ENCODE measurements around the gene IGFLR1. TPM values are rescaled to one million over a fixed set of nuclear protein-coding genes. Genes with fewer than 3 reads are reported as not detected.

Gene IGFLR1
- total and polyA plus RNA-seq, 9 donors, result 2.1 to 5.6 (median 3.8) TPM

GRCh38 chr19:35746531-35746930 is 4.3 kb upstream of the IGFLR1 start:
- H3K27ac ChIP-seq (ENCODE audit: low read length), result peak overlapping the region; percentile 91
- peaks cover 39% of the 10 kb centered on the region for H3K4me1 ChIP-seq (ENCODE audit: control insufficient read depth, insufficient read depth, low read length)

DNA sequence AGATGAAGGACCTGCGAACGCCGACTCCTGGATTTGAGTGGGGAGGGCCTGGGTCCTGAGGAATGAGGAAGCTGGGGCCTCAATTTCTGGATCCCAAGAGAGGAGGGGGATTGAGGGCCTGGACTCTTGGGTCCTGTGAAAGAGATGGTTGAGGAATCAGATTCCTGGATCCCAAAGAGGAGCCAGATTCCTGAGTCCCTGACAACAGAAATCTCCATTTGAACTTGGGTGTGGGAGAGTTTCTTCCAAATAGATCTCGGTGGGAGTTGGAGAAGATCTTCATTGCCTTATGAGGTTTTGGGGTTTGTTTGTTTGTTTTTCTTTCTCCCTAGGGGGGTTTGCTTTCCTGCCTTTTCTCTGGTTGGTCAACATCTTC is 3.8 kb upstream of the IGFLR1 start:
- Histone ChIP-seq H3K4me1 (ENCODE audit: control insufficient read depth, insufficient read depth, low read length) (peaks cover 44% of the 10 kb centered on the region), H3K4me3 (ENCODE audit: low read length) (peak overlapping the region; percentile 92), H3K9me3 (replicated peaks; ENCODE audit: control insufficient read depth, low read depth, low read length) (no peaks in the 10 kb centered on the region), H3K27me3 (ENCODE audit: control insufficient read depth, insufficient read depth, low read length) (no peaks in the 10 kb centered on the region), H3K36me3 (ENCODE audit: control insufficient read depth, insufficient read depth, low read length) (peaks cover 18% of the 10 kb centered on the region), H3K27ac (ENCODE audit: low read length) (peak overlapping the region; percentile 91)
- WGBS (ENCODE audit: insufficient coverage), result 0% methylated on average over 3 of the region's 4 CpGs
- DNase-seq, result no peak

More at GRCh38 chr19:35746531-35746930, 4.3 kb upstream of the IGFLR1 start:
- 82% methylated on average over 4 of the region's 5 CpGs for WGBS (ENCODE audit: insufficient coverage)
- H3K27me3 ChIP-seq (ENCODE audit: control insufficient read depth, insufficient read depth, low read length), result no peaks in the 10 kb centered on the region
- H3K4me3 ChIP-seq (ENCODE audit: low read length), result peak overlapping the region; percentile 92
- no peak for DNase-seq
- H3K9me3 ChIP-seq (replicated peaks; ENCODE audit: control insufficient read depth, low read depth, low read length), result no peaks in the 10 kb centered on the region
- peaks cover 18% of the 10 kb centered on the region for H3K36me3 ChIP-seq (ENCODE audit: control insufficient read depth, insufficient read depth, low read length)

GRCh38 chr19:35745328-35746086 is 3.3 kb upstream of the IGFLR1 start, which contains the start of the genes PSENEN and U2AF1L4:
TSS of gene PSENEN (plus strand) at chr19:35745651. CDS start at chr19:35745931, 280 bp downstream.
TSS of gene U2AF1L4 (minus strand) at chr19:35745418. CDS start at chr19:35745391, 27 bp downstream.
- Histone ChIP-seq H3K9me3 (replicated peaks; ENCODE audit: control insufficient read depth, low read depth, low read length) (no peaks in the 10 kb centered on the region), H3K36me3 (ENCODE audit: control insufficient read depth, insufficient read depth, low read length) (peaks cover 18% of the 10 kb centered on the region), H3K4me1 (ENCODE audit: control insufficient read depth, insufficient read depth, low read length) (peaks cover 49% of the 10 kb centered on the region), H3K27ac (ENCODE audit: low read length) (peak within 1 kb of the TSS; percentile 99), H3K27me3 (ENCODE audit: control insufficient read depth, insufficient read depth, low read length) (no peaks in the 10 kb centered on the region), H3K4me3 (ENCODE audit: low read length) (peak within 1 kb of the TSS; percentile 92)
- under 1% methylated on average over 22 of the region's 40 CpGs for WGBS (ENCODE audit: insufficient coverage)
- peak; percentile 100 for DNase-seq

- under 1% methylated on average over 33 of the region's 41 CpGs for WGBS (ENCODE audit: insufficient coverage)
- Histone ChIP-seq H3K27me3 (ENCODE audit: control insufficient read depth, insufficient read depth, low read length) (no peaks in the 10 kb centered on the region), H3K36me3 (ENCODE audit: control insufficient read depth, insufficient read depth, low read length) (peaks cover 15% of the 10 kb centered on the region), H3K27ac (ENCODE audit: low read length) (peak overlapping the region; percentile 99), H3K4me3 (ENCODE audit: low read length) (peak overlapping the region; percentile 65), H3K4me1 (ENCODE audit: control insufficient read depth, insufficient read depth, low read length) (peaks cover 52% of the 10 kb centered on the region), H3K9me3 (replicated peaks; ENCODE audit: control insufficient read depth, low read depth, low read length) (no peaks in the 10 kb centered on the region)
- peak; percentile 99 for DNase-seq
Observed at GRCh38 chr19:35744430-35745327, 2.4 kb upstream of the IGFLR1 start.

DNA sequence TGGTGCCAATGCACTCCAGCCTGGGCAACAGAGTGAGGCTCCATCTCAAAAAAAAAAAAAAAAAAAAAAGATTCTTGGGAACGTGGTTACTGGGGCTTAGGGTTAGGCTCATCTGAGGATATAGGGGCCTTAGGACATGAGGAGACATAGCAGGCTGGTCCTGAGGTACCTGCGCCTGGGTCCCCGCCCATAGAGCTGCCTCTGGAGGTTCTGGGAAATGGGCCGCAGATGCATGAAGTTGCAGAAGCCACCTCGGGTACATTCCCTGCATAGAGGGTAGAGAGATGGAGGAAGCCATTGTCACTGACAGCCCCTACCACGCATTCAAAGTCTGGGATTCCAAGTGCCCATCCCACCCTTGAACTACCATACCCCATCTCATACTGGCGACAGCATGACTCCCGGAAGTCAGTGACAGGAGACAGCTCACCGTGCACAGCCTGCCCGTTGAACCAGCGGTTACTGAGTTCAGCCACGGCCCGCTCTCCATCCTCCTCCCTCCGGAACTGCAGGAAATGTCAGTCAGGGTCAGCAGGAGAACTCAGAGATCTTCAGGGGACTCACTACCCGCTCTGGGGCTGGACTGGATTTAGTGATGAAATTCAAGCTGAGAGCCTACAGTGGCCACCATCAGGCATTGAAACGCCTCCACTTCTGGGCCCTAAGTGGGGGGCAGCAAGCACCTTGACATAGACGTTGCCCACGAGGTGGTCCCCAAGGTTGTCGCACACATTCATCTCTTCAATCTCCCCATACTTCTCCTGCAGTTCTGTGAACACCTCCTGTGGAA is 1.6 kb upstream of the IGFLR1 start:
- no peak for DNase-seq
- H3K4me3 ChIP-seq (ENCODE audit: low read length), result no peak overlapping the region
- H3K27ac ChIP-seq (ENCODE audit: low read length), result no peak overlapping the region
- peaks cover 48% of the 10 kb centered on the region for H3K4me1 ChIP-seq (ENCODE audit: control insufficient read depth, insufficient read depth, low read length)
- no peaks in the 10 kb centered on the region for H3K27me3 ChIP-seq (ENCODE audit: control insufficient read depth, insufficient read depth, low read length)
- no peaks in the 10 kb centered on the region for H3K9me3 ChIP-seq (replicated peaks; ENCODE audit: control insufficient read depth, low read depth, low read length)
- H3K36me3 ChIP-seq (ENCODE audit: control insufficient read depth, insufficient read depth, low read length), result peaks cover 20% of the 10 kb centered on the region
- WGBS (ENCODE audit: insufficient coverage), result 87% methylated on average over 16 of the region's 19 CpGs

- DNase-seq, result no peak
- Histone ChIP-seq H3K9me3 (replicated peaks; ENCODE audit: control insufficient read depth, low read depth, low read length) (no peaks in the 10 kb centered on the region), H3K36me3 (ENCODE audit: control insufficient read depth, insufficient read depth, low read length) (peaks cover 47% of the 10 kb centered on the region), H3K4me3 (ENCODE audit: low read length) (peak overlapping the region; percentile 69), H3K4me1 (ENCODE audit: control insufficient read depth, insufficient read depth, low read length) (peaks cover 38% of the 10 kb centered on the region), H3K27me3 (ENCODE audit: control insufficient read depth, insufficient read depth, low read length) (no peaks in the 10 kb centered on the region), H3K27ac (ENCODE audit: low read length) (peak overlapping the region; percentile 97)
- no CpG with 5 or more reads among the region's 12 CpGs for WGBS (ENCODE audit: insufficient coverage)
Observed at GRCh38 chr19:35741203-35741515, 1.1 kb downstream of the IGFLR1 start.

DNA sequence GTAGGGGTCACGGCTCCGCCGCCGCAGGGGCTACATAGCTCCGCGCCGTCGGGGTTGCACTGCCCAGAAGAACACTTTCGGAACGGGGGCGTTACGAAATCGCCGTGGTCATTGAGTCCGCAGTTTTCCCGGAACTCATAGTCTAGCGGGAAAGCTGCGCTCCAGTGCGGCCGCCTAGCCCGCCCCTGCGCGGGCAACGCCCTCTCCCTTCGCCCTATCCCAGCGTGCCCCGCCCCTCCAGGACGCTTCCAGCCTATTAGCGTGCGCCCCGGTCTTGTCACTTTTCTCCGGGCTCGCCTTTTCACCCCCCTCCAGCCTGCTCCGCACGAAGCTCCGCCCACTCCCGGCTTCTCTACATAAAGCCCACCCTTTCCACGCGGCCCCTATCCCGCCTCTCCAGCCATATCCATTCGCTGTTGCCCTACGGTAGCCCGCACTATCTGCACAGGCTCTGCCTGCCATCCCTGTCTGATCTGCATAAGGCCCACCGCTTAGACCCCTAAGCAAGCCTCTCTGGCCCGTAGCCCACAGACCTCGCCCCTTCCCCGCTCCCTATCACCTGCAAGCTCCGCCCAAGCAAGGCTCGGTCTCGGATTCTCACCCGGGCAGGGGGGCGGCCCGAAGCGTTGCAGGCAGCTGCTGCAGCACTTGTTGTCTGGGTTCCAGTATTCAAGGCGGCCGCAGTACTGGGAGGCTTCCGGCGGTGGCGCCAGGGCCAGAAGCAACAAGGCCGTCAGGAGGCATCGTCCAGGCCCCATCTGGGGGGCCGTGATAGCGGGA is 1.6 kb downstream of the IGFLR1 start:
- H3K27me3 ChIP-seq (ENCODE audit: control insufficient read depth, insufficient read depth, low read length), result no peaks in the 10 kb centered on the region
- peak; percentile 99 for DNase-seq
- peak overlapping the region; percentile 69 for H3K4me3 ChIP-seq (ENCODE audit: low read length)
- peaks cover 33% of the 10 kb centered on the region for H3K4me1 ChIP-seq (ENCODE audit: control insufficient read depth, insufficient read depth, low read length)
- peak overlapping the region; percentile 97 for H3K27ac ChIP-seq (ENCODE audit: low read length)
- under 1% methylated on average over 63 of the region's 63 CpGs for WGBS (ENCODE audit: insufficient coverage)
- H3K9me3 ChIP-seq (replicated peaks; ENCODE audit: control insufficient read depth, low read depth, low read length), result no peaks in the 10 kb centered on the region
- peaks cover 49% of the 10 kb centered on the region for H3K36me3 ChIP-seq (ENCODE audit: control insufficient read depth, insufficient read depth, low read length)

DNA sequence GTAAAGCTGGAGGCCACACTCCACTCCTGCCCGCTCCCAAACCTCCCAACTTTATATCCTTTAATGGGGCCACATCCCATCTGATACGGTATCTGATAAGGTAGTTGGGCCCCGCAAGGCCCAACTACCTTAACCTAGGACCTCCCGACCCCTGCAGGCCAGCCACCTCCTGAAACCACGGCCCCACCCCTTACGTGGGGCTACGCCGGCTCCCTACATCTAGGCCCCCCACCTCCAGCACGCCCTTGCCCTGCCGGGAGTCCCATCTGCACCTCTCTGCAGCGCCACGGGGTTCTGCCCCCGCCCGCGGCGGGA is 2.2 kb downstream of the IGFLR1 start:
- Histone ChIP-seq H3K27ac (ENCODE audit: low read length) (peak overlapping the region; percentile 73), H3K4me1 (ENCODE audit: control insufficient read depth, insufficient read depth, low read length) (peaks cover 33% of the 10 kb centered on the region), H3K27me3 (ENCODE audit: control insufficient read depth, insufficient read depth, low read length) (no peaks in the 10 kb centered on the region), H3K4me3 (ENCODE audit: low read length) (peak overlapping the region; percentile 69), H3K9me3 (replicated peaks; ENCODE audit: control insufficient read depth, low read depth, low read length) (no peaks in the 10 kb centered on the region), H3K36me3 (ENCODE audit: control insufficient read depth, insufficient read depth, low read length) (peaks cover 53% of the 10 kb centered on the region)
- DNase-seq, result no peak
- WGBS (ENCODE audit: insufficient coverage), result 3% methylated on average over 13 of the region's 16 CpGs

DNA sequence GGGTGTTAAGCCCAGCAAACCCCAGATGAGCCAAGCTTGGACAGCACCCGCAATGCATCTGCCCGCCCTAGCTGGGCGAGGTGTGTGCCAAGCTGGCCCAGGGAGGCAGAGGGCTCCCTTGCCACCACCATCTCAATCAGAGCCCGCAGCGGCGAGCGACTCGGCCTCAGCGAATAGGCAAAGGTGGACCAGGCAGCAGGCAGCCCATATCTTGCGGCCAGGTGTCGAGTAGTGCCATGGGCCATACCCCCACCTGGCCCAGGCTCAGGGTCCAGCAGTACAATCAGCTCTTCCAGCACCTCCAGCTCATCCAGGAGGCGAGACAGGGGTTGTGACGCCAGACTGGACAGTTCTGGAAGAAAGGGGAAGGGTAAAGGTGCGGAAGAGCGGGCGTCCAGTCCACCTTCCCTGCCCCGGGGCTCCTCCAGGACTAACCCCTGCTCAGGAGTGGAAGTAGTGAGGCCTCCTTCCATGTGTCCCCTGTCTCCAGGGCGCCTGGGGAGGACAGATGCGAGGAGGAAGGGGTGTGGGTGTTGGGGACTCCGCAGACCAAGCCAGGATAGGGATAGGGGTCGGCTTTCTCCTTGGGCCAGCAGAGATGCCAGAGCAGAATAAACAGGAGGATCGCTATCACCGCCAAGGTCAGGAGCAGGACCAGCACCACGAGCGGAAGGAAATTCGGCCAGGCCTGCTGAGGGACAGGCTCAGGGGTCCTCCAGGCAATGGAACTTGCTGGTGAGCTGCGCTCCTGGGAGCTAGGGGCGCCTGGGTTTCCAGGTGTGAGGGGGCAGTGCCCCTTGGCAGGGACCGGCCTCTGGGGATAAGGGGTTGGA is 2.8 kb downstream of the IGFLR1 start:
- Histone ChIP-seq H3K4me3 (ENCODE audit: low read length) (peak overlapping the region; percentile 69), H3K27ac (ENCODE audit: low read length) (no peak overlapping the region), H3K36me3 (ENCODE audit: control insufficient read depth, insufficient read depth, low read length) (peaks cover 59% of the 10 kb centered on the region), H3K4me1 (ENCODE audit: control insufficient read depth, insufficient read depth, low read length) (peaks cover 31% of the 10 kb centered on the region), H3K27me3 (ENCODE audit: control insufficient read depth, insufficient read depth, low read length) (no peaks in the 10 kb centered on the region), H3K9me3 (replicated peaks; ENCODE audit: control insufficient read depth, low read depth, low read length) (no peaks in the 10 kb centered on the region)
- DNase-seq, result no peak
- WGBS (ENCODE audit: insufficient coverage), result 68% methylated on average over 18 of the region's 29 CpGs

Data from muscle of leg (tissue), 11 donors.